K562 (cell line): ENCODE results near the gene FARP2. TPM values are rescaled to one million over a fixed set of nuclear protein-coding genes. Genes with fewer than 3 reads are reported as not detected.

Source experiments
- CAMTA2 ChIP-seq: fragments of 250-450 bp; sonication (Bioruptor Pico); conservative IDR thresholded peaks from 2 replicates; pipeline ENCODE4 v1.5.1; 2022
- CCAR2 ChIP-seq: fragments of 200-400 bp; formaldehyde crosslinking; IDR thresholded peaks from 2 replicates; pipeline ENCODE4 v1.6.1; 2017; ENCODE audit warnings: mild to moderate bottlenecking, low read depth, low read length
- CREB1 ChIP-seq, 2 experiments: sonication (generic) in 1 of 2; formaldehyde crosslinking in 1 of 2; IDR thresholded peaks; 2 replicates each; pipeline versions ENCODE4 v1.6.1 to v1.8.0; 2012 to 2022; ENCODE audit warnings: inconsistent platforms in 1 of 2, mild to moderate bottlenecking in 1 of 2, missing genetic modification reagents in 1 of 2, moderate library complexity in 1 of 2
- KAT7 ChIP-seq: sonication (generic); formaldehyde crosslinking; IDR thresholded peaks from 2 replicates; pipeline ENCODE4 v1.8.0; 2022; ENCODE audit warnings: missing genetic modification reagents, mild to moderate bottlenecking, borderline replicate concordance
- MCM3 ChIP-seq: fragments of 450-650 bp; IDR thresholded peaks from 2 replicates; pipeline ENCODE4 v1.6.1; 2016
- NEUROD1 ChIP-seq: fragments of 150-350 bp; IDR thresholded peaks from 2 replicates; pipeline ENCODE4 v1.6.1; 2014; ENCODE audit warnings: borderline replicate concordance, low read length, low read depth; ENCODE audit not compliant: partially characterized antibody
- PHF21A ChIP-seq: fragments of 450-650 bp; IDR thresholded peaks from 2 replicates; pipeline ENCODE4 v1.6.1; 2017; ENCODE audit warnings: low read depth, borderline replicate concordance
- POU5F1 ChIP-seq: fragments of 150-350 bp; IDR thresholded peaks from 2 replicates; pipeline ENCODE4 v1.6.1; 2014; ENCODE audit warnings: borderline replicate concordance, low read length, low read depth, mild to moderate bottlenecking; ENCODE audit not compliant: partially characterized antibody
- RFX7 ChIP-seq: fragments of 250-450 bp; sonication (Bioruptor Pico); IDR thresholded peaks from 2 replicates; pipeline ENCODE4 v1.5.1; 2021; ENCODE audit warnings: mild to moderate bottlenecking
- SMARCA4 ChIP-seq: fragments of 450-650 bp; IDR thresholded peaks from 2 replicates; pipeline ENCODE4 v1.6.1; 2016
- SMARCA5 ChIP-seq: fragments of 450-650 bp; IDR thresholded peaks from 2 replicates; pipeline ENCODE4 v1.6.1; 2016
- SNRNP70 ChIP-seq: fragments of 200-400 bp; formaldehyde crosslinking; optimal IDR thresholded peaks from 2 replicates; pipeline ENCODE3; 2017; ENCODE audit warnings: low read depth, low read length
- TGIF2 ChIP-seq: sonication (generic); formaldehyde crosslinking; IDR thresholded peaks from 2 replicates; pipeline ENCODE4 v1.8.1; 2022; ENCODE audit warnings: mild to moderate bottlenecking, missing genetic modification reagents, moderate library complexity
- ZKSCAN1 ChIP-seq: fragments of 150-350 bp; IDR thresholded peaks from 2 replicates; pipeline ENCODE4 v1.6.1; 2016; ENCODE audit warnings: low read depth, low read length
- ZNF384 ChIP-seq: IDR thresholded peaks from 2 replicates; pipeline ENCODE4 v1.6.1; 2012; ENCODE audit warnings: low read depth, low read length, improper control_type of control experiment
- ZNF561 ChIP-seq: fragments of 450-650 bp; formaldehyde crosslinking; conservative IDR thresholded peaks from 2 replicates; pipeline ENCODE4 v1.4.0; 2020; ENCODE audit warnings: mild to moderate bottlenecking, moderate library complexity
- ZNF77 ChIP-seq: fragments of 250-450 bp; sonication (Bioruptor Pico); IDR thresholded peaks from 2 replicates; pipeline ENCODE4 v1.5.0; 2020
- polyA plus RNA-seq, 8 experiments: library from polyadenylated mRNA; depleted of rRNA in 4 of 8; stranded (reverse) in 5 of 8; unstranded in 3 of 8; fragments of >200 nt; fragmentation: Nextera tagmentation in 2 of 8; fragmentation: Illumina TruSeq in 1 of 8; extraction: Ambion mirVana in 2 of 8; extraction: Trizol in 1 of 8; gene quantifications; 2 replicates each; pipeline versions ENCODE4 v1.2.1 to v1.2.3, GENCODE V29; 2011 to 2014; ENCODE audit warnings: inconsistent platforms in 1 of 8, missing spikeins in 1 of 8
- total RNA-seq, 7 experiments: library from RNA; depleted of rRNA in 6 of 7; stranded (reverse); fragments of >200 nt in 6 of 7; fragmentation: Illumina TruSeq in 2 of 7; extraction: Trizol in 2 of 7; gene quantifications; 2 replicates each; pipeline versions ENCODE4 v1.2.1 to v1.2.3, GENCODE V29; 2011 to 2021; ENCODE audit warnings: low replicate concordance in 1 of 7
- TF ChIP-seq, protein P1 (sequence below): sonication (generic); IDR thresholded peaks from 2 replicates; pipeline ENCODE4 v1.6.1; 2016
- TF ChIP-seq, protein P2 (sequence below): fragments of 250-450 bp; sonication (Bioruptor Pico); IDR thresholded peaks from 2 replicates; pipeline ENCODE4 v1.9.0; 2021; ENCODE audit warnings: mild to moderate bottlenecking, inconsistent platforms
- TF ChIP-seq, protein P3 (sequence below), 3 experiments: IDR thresholded peaks in 2 of 3; conservative IDR thresholded peaks in 1 of 3; 2 replicates each; pipeline ENCODE4 v1.5.1; 2011 to 2012; ENCODE audit warnings: low read length in 3 of 3, mild to moderate bottlenecking in 3 of 3, control low read depth in 2 of 3, improper control_type of control experiment in 1 of 3, inconsistent platforms in 1 of 3, low read depth in 1 of 3, mixed read lengths in 1 of 3, moderate library complexity in 1 of 3; ENCODE audit not compliant: insufficient read depth in 2 of 3
- TF ChIP-seq, protein P4 (sequence below): fragments of 250-450 bp; sonication (Bioruptor Pico); IDR thresholded peaks from 2 replicates; pipeline ENCODE4 v1.6.1; 2021; ENCODE audit warnings: mild to moderate bottlenecking
- TF ChIP-seq, protein P5 (sequence below), 2 experiments: fragments of 450-650 bp; IDR thresholded peaks; 2 replicates each; pipeline ENCODE4 v1.6.1; 2016

FARP2 gene
- total and polyA plus RNA-seq, 9 of the 15 experiments (the other 6 are each of a cell fraction or from before 2014, with no cell fraction given), result 4.1 to 38.1 (median 21.1) TPM

DNA sequence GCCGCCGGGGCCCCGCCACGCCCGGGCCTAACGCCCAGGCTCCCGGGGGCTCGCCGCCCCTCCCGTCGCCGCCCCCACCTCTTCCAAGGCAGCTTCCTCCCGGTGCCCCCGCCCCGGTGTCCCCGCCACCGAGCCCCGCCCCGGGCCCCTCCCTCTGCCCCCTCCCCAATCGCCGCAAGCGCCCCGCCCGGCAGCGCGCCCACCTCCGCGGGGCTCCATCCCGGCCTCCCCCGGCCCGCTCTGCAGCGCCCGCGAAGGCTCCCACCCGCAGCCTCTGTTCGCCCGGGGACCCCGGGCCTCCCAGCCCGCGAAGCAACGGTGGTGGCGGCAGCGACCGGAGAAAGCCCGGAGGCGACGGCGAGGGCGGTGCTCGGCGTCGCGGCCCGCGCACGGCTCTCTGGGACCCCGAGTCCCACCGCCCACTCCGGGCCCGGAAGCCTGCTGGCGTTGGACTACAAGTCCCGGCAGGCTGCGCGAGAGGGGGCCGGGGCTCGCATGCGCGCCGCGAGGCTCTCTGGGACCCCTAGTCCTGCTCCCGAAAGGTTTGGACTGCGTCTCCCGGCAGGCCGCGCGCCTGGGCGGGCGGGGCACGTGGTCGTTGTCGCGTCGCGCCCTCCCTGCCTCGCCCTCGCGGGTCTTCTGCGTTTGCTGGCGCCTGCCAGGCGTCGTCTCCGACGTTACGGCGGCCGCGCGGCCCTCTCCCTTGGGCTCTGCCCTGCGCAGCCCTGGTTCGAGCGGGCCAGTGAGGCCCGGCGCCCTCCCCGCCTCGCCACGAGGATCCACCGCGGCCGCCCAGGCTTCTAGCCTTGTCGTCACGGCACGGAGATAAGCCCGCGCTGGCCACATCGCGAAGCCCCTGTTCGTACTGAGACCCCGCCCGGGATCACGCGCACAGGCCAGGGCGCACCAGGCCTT is 152.4 kb downstream of the FARP2 start, which contains the start of gene STK25 (continued):
- TF ChIP-seq, protein P1, sequence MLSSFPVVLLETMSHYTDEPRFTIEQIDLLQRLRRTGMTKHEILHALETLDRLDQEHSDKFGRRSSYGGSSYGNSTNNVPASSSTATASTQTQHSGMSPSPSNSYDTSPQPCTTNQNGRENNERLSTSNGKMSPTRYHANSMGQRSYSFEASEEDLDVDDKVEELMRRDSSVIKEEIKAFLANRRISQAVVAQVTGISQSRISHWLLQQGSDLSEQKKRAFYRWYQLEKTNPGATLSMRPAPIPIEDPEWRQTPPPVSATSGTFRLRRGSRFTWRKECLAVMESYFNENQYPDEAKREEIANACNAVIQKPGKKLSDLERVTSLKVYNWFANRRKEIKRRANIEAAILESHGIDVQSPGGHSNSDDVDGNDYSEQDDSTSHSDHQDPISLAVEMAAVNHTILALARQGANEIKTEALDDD, result no peak
- TF ChIP-seq, protein P2, sequence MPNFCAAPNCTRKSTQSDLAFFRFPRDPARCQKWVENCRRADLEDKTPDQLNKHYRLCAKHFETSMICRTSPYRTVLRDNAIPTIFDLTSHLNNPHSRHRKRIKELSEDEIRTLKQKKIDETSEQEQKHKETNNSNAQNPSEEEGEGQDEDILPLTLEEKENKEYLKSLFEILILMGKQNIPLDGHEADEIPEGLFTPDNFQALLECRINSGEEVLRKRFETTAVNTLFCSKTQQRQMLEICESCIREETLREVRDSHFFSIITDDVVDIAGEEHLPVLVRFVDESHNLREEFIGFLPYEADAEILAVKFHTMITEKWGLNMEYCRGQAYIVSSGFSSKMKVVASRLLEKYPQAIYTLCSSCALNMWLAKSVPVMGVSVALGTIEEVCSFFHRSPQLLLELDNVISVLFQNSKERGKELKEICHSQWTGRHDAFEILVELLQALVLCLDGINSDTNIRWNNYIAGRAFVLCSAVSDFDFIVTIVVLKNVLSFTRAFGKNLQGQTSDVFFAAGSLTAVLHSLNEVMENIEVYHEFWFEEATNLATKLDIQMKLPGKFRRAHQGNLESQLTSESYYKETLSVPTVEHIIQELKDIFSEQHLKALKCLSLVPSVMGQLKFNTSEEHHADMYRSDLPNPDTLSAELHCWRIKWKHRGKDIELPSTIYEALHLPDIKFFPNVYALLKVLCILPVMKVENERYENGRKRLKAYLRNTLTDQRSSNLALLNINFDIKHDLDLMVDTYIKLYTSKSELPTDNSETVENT (CRISPR knock-in tag), result peak; percentile 50; the same call in 1 of the 2 replicates
- TF ChIP-seq ZNF384, result no peak
- no peak for TF ChIP-seq SNRNP70
- no peak for TF ChIP-seq MCM3
- TF ChIP-seq SMARCA4, result no peak
- peak; percentile 11 for TF ChIP-seq NEUROD1
- TF ChIP-seq KAT7 (CRISPR knock-in tag), result no peak
- no peak for TF ChIP-seq TGIF2 (CRISPR knock-in tag)
- no peak for TF ChIP-seq PHF21A
- no peak for TF ChIP-seq ZKSCAN1
- no peak for TF ChIP-seq ZNF561
- TF ChIP-seq, protein P3, sequence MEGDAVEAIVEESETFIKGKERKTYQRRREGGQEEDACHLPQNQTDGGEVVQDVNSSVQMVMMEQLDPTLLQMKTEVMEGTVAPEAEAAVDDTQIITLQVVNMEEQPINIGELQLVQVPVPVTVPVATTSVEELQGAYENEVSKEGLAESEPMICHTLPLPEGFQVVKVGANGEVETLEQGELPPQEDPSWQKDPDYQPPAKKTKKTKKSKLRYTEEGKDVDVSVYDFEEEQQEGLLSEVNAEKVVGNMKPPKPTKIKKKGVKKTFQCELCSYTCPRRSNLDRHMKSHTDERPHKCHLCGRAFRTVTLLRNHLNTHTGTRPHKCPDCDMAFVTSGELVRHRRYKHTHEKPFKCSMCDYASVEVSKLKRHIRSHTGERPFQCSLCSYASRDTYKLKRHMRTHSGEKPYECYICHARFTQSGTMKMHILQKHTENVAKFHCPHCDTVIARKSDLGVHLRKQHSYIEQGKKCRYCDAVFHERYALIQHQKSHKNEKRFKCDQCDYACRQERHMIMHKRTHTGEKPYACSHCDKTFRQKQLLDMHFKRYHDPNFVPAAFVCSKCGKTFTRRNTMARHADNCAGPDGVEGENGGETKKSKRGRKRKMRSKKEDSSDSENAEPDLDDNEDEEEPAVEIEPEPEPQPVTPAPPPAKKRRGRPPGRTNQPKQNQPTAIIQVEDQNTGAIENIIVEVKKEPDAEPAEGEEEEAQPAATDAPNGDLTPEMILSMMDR (IDR thresholded peaks at IDR 0.05 in 2 of 3, conservative IDR thresholded peaks at IDR 0.05 in 1 of 3; ENCODE audit: insufficient read depth in 2 of 3, low read depth in 1 of 3, low read length in 3 of 3), result 0 out of 6 replicates have a peak, but pooled peaks of 1 of the 3 experiments have one; percentile 1
- no peak for TF ChIP-seq SMARCA5
- TF ChIP-seq RFX7 (CRISPR knock-in tag), result no peak
- TF ChIP-seq CCAR2, result no peak
- TF ChIP-seq, protein P4, sequence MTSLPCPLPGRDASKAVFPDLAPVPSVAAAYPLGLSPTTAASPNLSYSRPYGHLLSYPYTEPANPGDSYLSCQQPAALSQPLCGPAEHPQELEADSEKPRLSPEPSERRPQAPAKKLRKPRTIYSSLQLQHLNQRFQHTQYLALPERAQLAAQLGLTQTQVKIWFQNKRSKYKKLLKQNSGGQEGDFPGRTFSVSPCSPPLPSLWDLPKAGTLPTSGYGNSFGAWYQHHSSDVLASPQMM (CRISPR knock-in tag), result no peak
- TF ChIP-seq CREB1 (IDR thresholded peaks at IDR 0.05), result peak; percentile 70
- peak; percentile 85 for TF ChIP-seq CREB1 (CRISPR knock-in tag; IDR thresholded peaks at IDR 0.05)
- TF ChIP-seq ZNF77 (CRISPR knock-in tag), result no peak
- TF ChIP-seq CAMTA2 (CRISPR knock-in tag), result no peak
- TF ChIP-seq, protein P5, sequence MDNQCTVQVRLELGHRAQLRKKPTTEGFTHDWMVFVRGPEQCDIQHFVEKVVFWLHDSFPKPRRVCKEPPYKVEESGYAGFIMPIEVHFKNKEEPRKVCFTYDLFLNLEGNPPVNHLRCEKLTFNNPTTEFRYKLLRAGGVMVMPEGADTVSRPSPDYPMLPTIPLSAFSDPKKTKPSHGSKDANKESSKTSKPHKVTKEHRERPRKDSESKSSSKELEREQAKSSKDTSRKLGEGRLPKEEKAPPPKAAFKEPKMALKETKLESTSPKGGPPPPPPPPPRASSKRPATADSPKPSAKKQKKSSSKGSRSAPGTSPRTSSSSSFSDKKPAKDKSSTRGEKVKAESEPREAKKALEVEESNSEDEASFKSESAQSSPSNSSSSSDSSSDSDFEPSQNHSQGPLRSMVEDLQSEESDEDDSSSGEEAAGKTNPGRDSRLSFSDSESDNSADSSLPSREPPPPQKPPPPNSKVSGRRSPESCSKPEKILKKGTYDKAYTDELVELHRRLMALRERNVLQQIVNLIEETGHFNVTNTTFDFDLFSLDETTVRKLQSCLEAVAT (IDR thresholded peaks at IDR 0.05), result no peak
- TF ChIP-seq POU5F1, result peak; percentile 59
